Non-pigmented ciliary epithelial cell (primary cell): ENCODE data around the gene DLST.

ENCODE experiments used
- DNase-seq: peaks from one replicate; pipeline ENCODE4 v3.0.0-alpha.2; 2010; ENCODE audit warnings: low read depth

The DLST gene

DNA sequence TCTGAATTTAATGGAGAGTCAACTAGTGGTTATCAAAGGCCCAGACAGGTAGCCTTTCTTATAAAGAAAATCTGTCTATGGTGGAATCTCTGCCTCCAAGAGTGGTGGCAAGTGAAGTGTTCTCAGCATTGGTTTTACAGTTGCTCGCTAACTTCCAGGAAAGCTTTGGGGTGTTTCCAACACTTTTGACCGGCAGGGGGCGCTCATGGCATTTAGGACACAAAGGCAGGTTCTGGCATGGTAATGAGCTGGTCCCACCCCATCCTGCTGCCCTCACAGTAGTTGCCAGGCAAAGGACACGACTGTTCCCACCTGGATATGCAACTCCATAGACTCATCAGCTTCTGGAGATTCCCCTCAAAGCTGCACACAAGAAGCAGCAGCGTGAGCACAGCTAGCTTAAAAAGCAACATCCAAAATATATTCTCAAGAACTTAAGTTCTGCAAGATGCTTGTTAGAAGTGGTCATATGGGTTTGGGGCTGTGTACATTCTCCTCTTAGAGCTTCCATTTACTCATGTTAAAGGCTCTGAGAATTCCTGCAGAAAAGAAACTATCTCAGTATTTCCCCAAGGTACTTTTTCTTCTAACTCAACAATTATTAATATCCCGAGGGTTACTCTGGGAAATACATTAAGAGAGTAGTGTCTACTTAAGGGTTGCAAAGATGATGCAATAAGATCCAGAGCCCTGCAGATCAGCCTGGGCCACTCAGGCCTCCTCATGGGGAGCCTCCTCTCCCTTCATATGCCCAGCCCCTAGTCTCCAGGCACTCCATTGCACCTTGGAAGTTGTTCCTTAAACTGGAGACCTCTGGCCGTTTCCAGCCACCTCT is 20.6 kb upstream of the DLST start:
- no peak for DNase-seq

GRCh38 chr14:74861734-74862090 is 20.0 kb upstream of the DLST start:
- no peak for DNase-seq

GRCh38 chr14:74863274-74863673 is 18.4 kb upstream of the DLST start:
- DNase-seq, result no peak

DNA sequence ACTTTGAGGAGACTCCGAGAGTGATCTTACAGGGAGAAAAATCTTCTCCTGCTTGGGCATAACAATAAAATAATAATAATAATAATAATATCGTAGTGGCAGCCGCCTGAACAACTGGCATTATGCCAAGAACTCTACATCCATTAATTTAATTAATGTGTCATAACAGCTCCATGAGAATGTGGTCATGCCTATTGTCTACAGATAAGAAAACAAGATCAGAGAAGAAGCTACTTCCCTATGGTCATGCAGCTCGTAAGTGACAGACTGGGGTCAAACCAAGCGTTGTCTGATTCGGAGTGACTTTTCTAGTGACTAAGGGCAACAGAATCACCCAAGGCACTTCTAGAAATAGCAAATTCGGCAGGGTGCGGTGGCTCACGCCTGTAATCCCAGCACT is 17.5 kb upstream of the DLST start:
- no peak for DNase-seq

- no peak for DNase-seq
Measured at GRCh38 chr14:74865156-74865555, 16.6 kb upstream of the DLST start.

DNA sequence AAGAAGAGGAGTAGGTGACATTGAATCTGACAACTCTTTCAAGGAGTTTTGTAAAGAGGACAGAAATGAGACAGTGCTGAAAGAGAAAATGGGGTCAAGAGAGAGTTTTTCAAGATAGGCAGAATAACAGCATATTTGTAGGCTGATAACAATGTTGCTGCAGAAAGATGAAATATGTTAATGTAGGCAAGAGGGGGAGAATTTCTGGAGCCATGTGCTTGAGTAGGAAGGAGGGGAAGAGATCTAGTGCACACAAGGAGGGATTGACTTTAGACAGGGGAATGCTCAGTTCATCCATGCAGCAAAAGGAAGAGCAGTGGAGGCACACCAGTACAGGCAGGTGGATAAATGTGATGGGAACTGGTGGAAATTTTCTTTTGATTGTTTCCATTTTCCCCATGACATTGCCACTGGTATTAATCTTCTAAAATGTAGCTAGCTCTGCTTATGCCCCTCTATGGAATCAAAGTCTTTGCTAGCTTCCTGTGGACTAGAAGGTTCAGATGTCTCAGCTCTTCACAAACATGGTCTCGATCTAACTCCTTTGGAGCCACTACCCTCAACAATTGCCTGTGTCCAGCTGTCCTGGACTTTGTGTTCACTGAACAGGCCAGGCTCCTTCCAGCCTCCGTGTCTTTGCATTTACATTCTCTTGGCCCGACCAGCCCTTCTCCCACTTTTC is 14.9 kb upstream of the DLST start:
- DNase-seq, result no peak

DNA sequence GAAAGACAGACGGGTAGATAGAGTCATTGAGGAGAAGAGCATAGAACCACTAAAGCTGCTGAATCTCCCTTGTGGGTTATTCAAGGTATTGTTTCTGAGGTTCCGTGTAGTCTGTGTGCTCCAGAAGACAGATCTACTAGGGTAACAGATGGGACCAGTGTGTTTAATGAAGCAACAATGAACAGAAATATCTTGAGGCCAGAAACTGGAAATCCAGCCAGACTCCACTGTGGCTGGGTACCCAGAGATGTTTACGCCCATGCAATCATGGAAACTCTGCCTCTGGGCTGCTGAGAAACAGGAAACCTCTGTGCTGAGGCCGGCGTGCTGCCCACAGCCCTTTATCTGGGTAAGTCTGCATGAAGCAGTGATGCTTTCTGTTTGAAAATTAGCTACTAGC is 14.0 kb upstream of the DLST start:
- no peak for DNase-seq

DNA sequence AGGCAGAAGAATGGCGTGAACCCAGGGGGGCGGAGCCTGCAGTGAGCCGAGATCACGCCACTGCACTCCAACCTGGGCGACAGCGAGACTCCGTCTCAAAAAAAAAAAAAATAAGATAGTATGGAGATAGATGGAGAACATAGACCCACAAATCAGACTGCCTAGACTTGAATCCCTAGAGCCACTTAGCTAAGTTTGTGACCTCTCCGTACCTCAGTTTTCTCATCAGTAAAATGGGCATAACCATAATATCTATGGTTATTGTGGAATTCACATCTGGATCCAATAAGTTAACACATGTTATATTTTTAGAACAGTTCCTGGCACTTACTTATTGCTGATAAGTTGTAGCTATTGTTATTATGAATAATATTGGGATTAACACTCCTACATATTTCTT is 13.0 kb upstream of the DLST start:
- no peak for DNase-seq

- DNase-seq, result no peak
Measured at GRCh38 chr14:74871819-74872218, 9.9 kb upstream of the DLST start.

GRCh38 chr14:74875204-74875603 is 6.5 kb upstream of the DLST start:
- no peak for DNase-seq

DNA sequence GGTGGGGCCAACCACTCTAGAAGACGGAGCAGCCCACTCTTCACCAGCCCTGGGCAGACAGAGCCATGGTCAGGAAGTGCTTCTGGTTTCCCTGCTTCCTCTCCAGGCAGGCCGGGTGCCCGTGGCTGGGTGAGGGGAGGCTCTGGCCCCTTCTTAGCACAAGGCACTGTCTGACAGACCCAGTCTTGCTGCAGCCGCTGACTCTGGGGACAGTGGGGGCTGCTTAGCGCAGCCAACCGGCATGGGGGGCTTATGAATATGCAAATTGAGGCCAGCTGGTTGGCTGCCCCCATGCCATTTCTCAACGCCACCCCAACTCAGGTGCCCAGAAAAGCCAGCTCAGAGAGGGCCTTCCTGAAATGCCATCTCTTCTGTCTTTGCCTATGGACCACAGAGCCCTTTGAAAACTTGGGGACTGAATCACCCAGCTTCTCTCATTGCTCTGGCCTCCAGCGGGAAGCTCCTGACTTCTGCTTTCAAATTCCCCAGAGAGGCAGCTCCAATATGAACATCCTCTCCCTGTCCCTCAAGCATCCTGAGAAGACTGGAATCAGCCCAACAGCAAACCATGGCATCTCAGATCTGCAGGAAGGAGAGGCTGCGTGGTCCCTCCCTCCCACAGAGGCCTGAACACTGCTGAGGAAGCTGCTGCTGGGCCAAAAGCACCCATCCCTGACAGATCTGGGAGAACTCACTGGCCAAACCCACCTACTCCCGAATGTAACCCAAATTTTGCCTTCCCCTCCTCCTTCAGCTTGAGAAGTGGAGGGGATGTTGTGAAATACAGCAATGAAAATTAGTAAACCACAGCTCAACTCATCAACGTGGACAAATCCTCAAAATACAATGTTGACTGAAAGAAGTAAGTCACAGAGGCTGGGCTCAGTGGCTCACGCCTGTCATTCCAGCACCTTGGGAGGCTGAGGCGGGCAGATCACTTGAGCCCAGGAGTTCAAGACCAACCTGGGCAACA is 5.5 kb upstream of the DLST start, which contains the start of gene PROX2:
Gene PROX2, minus strand, starts transcription at position 205 of the 973 bp plus-strand sequence. CDS start 12,311 bp downstream, outside the sequence.
- DNase-seq, result no peak

DNA sequence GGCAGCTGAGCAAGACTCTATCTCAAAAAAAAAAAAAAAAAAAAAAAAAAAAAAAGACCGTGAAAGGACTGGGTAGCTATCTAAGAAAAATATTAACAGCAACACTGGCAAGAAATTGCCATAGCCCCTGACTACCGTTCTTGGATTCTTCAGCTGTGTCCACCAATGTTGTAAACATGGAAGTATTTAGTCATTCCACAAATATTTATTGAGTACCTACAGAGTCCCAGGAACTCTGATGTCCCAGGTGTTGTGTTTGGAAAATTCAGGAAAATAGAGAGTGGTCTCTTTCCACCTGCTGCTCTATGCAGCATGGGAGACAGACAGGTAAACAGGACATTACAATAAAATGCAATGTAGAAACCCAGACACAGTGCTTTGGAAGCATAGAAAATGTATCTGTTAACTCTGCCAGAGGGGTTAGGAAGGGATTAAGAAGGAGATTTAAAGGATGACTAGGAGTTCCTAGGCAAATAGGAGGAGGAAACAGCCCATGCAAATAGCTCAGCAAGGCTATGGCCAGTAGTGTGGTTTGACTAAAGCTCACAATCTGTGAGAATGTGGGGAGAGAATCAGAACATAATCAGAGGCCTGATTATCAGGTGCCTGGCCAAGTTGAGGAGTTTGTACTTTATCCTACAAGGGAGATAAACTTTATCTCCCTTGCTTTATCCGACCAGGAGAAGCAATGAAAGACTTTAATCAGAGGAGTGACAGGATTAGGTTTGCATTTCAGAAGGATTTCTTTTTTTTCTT is 2.1 kb upstream of the DLST start:
- no peak for DNase-seq

- DNase-seq, result no peak
Measured at GRCh38 chr14:74882103-74882920, 596 bp downstream of the DLST start.

DNA sequence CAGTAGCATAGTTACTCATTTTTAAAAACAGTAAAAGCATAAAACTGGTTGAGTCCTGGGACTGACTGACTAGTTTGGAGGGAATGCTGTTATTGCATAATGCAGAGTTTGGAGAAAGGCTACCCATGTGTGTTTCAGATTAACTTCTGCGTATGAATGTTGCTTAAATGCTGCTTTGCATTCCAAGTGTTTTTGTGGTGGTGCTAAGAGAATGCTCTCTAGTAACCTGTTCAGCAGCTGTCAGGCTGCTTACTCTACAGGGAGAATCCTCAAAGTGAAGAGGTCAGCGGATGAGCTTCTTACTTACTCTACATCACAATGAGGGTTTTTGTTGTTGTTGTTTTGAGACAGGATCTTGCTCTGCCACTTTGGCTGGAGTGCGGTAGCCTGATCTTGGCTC is 4.3 kb downstream of the DLST start:
- peak; percentile 91 for DNase-seq

- no peak for DNase-seq
Measured at GRCh38 chr14:74888164-74889158, 6.7 kb downstream of the DLST start.

DNA sequence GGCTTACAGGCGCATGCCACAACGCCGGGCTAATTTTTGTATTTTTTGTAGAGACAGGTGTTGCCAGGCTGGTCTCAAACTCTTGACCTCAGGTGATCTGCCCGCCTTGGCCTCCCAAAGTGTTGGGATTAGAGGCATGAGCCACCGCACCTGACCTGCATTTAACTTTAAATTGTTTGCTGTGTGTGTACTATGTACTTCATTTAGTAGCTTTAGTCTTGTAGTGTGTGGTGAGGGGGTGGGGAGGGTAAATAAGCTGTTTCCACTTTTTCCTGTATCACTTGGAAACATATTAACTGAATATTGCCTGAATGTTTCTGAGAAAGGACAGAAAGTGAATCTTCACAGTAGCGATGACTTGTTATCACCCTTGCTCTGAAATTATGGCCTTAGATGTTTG is 8.5 kb downstream of the DLST start:
- no peak for DNase-seq

GRCh38 chr14:74891870-74892269 is 10.2 kb downstream of the DLST start:
- DNase-seq, result no peak

DNA sequence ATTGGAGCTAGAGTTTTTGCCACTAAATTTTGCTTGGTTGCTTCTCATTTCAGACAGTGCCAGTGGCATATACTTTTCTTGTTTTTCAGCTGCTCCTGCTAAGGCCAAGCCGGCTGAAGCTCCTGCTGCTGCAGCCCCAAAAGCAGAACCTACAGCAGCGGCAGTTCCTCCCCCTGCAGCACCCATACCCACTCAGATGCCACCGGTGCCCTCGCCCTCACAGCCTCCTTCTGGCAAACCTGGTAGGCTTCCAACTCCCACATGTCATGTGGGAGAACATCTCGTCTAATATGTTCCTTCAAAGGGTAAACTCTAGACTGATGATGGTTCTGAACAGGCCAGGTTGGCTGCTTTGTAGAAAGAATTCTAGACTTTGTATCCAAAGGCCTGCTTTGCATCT is 11.0 kb downstream of the DLST start:
- DNase-seq, result no peak

GRCh38 chr14:74893614-74894091 is 11.9 kb downstream of the DLST start:
- no peak for DNase-seq
